Duodenal mucosa (tissue), 2 donors: ENCODE data around the gene USP15.
"Not testable (repeated sequence)": the region's sequence is repeated elsewhere in the genome, so short reads cannot be mapped to it uniquely, and the experiment has no call there.

ENCODE experiments used
- H3K27ac ChIP-seq: one replicate; pipeline ENCODE4 v1.7.0; 2013; ENCODE audit warnings: low read depth, low read length
- H3K27me3 ChIP-seq, 2 donors: one replicate each; pipeline ENCODE4 v1.7.0; 2013; ENCODE audit warnings: low read length in 2 of 2, control low read depth in 1 of 2; ENCODE audit not compliant: insufficient read depth in 2 of 2, control insufficient read depth in 1 of 2
- H3K36me3 ChIP-seq, 2 donors: one replicate each; pipeline ENCODE4 v1.7.0; 2013; ENCODE audit warnings: low read length in 2 of 2, control low read depth in 1 of 2; ENCODE audit not compliant: insufficient read depth in 2 of 2, control insufficient read depth in 1 of 2
- H3K4me1 ChIP-seq, 2 donors: one replicate each; pipeline ENCODE4 v1.7.0; 2013; ENCODE audit warnings: low read length in 2 of 2, control low read depth in 1 of 2; ENCODE audit not compliant: insufficient read depth in 2 of 2, control insufficient read depth in 1 of 2
- H3K4me3 ChIP-seq, 2 donors: one replicate each; pipeline ENCODE4 v1.7.0; 2013; ENCODE audit warnings: low read length in 2 of 2, low read depth in 1 of 2
- H3K9ac ChIP-seq, 2 donors: one replicate each; pipeline ENCODE4 v1.7.0; 2013; ENCODE audit warnings: low read length in 2 of 2, low read depth in 1 of 2
- H3K9me3 ChIP-seq, 2 donors: one replicate each; pipeline ENCODE4 v1.7.0; 2013; ENCODE audit warnings: low read length in 2 of 2, control low read depth in 1 of 2; ENCODE audit not compliant: control insufficient read depth in 1 of 2

The USP15 gene

DNA sequence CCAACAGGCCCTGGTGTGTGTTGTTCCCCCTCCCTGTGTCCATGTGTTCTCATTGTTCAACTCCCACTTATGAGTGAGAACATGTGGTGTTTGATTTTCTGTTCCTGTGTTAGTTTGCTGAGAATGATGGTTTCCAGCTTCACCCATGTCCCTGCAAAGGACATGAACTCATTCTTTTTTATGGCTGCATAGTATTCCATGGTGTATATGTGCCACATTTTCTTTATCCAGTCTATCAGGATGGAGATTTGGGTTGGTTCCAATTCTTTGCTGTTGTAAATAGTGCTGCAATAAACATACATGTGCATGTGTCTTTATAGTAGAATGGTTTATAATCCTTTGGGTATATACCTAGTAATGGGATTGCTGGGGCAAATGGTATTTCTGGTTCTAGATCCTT lies 77.4 kb downstream of the USP15 start:
- H3K4me1 ChIP-seq, H3K9me3 ChIP-seq, H3K9ac ChIP-seq, H3K4me3 ChIP-seq, H3K36me3 ChIP-seq, H3K27ac ChIP-seq, H3K27me3 ChIP-seq: not testable (repeated sequence)

DNA sequence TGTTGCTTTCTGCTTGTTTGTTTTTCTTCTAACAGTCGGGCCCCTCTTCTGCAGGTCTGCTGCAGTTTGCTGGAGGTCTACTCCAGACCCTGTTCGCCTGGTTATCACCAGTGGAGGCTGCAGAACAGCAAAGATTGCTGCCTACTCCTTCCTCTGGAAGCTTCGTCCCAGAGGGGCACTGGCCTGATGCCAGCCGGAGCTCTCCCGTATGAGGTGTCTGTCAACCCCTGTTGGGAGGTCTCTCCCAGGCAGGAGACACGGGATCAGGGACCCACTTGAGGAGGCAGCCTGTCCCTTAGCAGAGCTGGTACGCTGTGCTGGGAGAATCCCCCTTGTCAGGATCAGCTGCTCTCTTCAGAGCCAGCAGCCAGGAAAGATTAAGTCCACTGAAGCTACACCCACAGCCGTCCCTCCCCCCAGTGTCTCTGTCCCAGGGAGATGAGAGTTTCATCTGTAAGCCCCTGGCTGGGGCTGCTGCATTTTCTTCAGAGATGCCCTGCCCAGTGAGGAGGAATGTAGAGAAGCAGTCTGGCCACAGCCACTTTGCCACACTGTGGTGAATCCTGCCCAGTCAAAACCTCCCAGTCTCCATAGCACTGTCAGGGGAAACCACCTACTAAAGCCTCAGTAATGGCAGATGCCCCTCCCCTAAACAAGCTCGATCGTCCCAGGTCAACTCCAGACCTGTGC lies 82.6 kb downstream of the USP15 start:
- H3K27ac ChIP-seq, H3K27me3 ChIP-seq, H3K9ac ChIP-seq, H3K9me3 ChIP-seq, H3K4me3 ChIP-seq, H3K4me1 ChIP-seq: not testable (repeated sequence)
- H3K36me3 ChIP-seq = peaks cover 4 to 20% of the 10 kb centered on the region in 2 donors

DNA sequence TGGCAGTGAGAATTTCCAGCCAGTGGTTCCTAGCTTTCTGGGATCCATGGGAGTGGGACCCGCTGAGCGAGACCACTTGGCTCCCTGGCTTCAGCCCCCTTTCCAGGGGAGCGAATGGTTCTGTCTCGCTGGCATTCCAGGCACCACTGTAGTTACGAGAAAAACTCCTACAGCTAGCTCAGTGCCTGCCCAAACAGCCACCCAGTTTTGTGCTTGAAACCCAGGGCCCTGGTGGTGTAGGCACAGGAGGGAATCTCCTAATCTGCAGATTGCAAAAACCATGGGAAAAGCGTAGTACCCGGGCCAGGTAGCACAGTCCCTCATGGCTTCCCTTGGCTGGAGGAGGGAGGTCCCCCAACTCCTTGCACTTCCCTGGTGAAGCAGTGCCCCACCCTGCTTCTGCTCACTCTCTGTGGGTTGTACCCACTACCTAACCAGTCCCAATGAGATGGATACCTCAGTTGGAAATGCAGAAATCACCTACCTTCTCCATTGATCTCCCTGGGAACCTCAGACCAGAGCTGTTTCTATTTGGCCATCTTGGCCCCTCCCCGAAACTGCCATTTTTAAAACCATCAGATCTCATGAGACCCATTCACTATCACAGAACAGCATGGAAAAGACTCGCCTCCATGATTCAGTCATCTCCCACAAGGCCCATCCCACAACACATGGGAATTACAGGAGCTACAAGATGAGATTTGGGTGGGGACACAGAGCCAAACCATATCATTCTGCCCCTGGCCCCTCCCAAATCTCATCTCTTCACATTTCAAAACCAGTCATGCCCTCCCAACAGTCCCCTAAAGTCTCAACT lies 83.3 kb downstream of the USP15 start:
- H3K27me3 ChIP-seq, H3K4me3 ChIP-seq, H3K9me3 ChIP-seq, H3K9ac ChIP-seq, H3K4me1 ChIP-seq, H3K27ac ChIP-seq: not testable (repeated sequence)
- peaks cover 4 to 20% of the 10 kb centered on the region in 2 donors for H3K36me3 ChIP-seq

DNA sequence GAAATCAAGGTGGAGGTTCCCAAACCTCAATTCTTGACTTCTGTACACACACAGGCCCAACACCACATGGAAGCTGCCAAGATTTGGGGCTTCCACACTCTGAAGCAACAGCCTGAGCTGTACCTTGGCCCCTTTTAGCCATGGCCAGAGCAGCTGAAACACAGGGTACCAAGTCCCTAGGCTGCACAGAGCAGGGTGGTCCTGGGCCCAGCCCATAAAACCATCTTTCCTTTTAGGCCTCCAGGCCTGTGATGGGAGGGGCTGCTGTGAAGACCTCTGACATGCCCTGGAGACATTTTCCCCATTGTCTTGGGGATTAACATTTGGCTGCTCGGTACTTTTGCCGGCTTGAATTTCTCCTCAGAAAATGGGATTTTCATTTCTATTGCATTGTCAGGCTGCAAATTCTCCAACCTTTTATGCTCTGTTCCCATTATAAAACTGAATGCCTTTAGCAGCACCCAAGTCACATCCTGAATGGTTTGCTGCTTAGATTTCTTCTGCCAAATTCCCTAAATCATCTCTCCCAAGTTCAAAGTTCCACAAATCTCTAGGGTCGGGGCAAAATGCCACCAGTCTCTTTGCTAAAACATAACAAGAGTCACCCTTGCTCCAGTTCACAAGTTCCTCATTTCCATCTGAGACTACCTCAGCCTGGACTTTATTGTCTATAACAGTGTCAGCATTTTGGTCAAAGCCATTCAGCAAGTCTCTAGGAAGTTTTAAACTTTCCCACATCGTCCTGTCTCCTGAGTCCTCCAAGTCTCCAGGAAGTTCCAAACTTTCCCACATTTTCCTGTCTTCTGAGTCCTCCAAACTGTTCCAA lies 84.7 kb downstream of the USP15 start:
- H3K27ac ChIP-seq, H3K9ac ChIP-seq, H3K27me3 ChIP-seq, H3K9me3 ChIP-seq, H3K4me3 ChIP-seq, H3K4me1 ChIP-seq: not testable (repeated sequence)
- peaks cover 4 to 20% of the 10 kb centered on the region in 2 donors for H3K36me3 ChIP-seq

DNA sequence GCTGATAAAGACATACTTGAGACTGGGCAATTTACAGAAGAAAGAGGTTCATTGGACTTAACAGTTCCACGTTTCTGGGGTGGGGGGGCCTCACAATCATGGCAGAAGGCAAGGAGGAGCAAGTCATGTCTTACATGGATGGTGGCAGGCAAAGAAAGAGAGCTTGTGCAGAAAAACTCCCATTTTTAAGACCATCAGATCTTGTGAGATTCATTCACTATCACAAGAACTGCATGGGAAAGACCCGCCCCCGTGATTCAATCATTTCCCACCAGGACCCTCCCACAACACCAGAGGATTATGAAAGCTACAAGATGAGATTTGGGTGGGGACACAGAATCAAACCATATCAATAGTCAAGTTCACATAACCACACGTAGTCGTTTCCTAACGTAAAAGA lies 85.5 kb downstream of the USP15 start:
- Histone ChIP-seq H3K9me3 (peaks cover 0 to 2% of the 10 kb centered on the region in 2 donors), H3K27ac (no peak overlapping the region), H3K4me1 (no peaks in the 10 kb centered on the region), H3K4me3 (no peak overlapping the region), H3K9ac (no peak overlapping the region), H3K36me3 (peaks cover 4 to 20% of the 10 kb centered on the region in 2 donors), H3K27me3 (no peaks in the 10 kb centered on the region)

DNA sequence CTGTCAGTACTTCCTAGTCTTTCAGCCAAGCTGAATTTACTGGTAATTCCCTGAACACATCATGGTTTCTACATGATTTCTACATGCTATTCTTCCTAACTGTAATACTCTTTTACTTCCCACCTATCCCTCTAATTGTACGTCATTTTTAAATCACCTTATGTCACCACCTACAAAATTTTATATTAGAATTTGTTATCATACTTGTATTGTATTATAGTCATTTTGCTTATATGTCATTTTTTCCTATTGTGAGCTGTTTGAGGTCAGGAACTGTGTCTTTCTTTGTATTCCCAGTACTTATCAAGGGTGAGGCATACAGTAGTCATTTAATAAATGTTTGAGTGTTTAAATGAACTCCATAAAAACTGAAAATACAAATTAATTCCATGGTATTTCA lies 86.6 kb downstream of the USP15 start:
- peaks cover 4 to 20% of the 10 kb centered on the region in 2 donors for H3K36me3 ChIP-seq
- no peak overlapping the region for H3K4me3 ChIP-seq
- peaks cover 0 to 2% of the 10 kb centered on the region in 2 donors for H3K9me3 ChIP-seq
- H3K4me1 ChIP-seq = no peaks in the 10 kb centered on the region
- no peak overlapping the region for H3K9ac ChIP-seq
- H3K27ac ChIP-seq = no peak overlapping the region
- no peaks in the 10 kb centered on the region for H3K27me3 ChIP-seq

DNA sequence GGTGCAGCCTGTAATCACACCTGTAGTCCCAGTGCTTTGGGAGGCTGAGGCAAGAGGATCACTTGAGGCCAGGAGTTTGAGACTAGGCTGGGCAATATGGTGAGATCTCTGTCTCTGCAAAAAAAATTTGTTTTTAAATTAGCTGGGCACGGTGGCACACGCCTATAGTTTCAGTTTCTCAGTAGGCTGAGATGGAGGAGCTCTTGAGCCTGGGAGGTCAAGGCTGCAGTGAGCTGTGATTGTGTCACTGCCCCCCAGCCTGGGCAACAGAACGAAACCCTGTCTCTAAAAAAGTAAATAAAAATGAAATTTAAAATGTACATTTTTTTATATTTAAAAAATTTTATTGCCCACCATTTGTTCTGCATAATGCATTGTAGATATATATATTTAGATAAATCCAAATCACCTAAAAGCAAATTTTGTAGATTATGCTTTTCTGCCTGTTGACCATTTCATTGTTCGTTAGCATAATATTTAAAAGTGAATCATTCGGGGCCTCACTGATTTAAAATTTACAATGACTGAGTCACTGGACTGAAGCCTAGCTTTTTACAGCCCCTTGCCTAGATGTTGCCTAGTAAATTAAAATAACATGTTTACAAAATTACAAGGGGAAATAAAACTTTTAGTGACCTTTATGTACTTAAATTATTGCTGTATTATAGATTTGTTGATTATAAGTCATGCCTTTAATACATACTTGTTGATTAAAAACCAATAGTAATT lies 87.9 kb downstream of the USP15 start:
- Histone ChIP-seq H3K36me3 (peaks cover 2 to 15% of the 10 kb centered on the region in 2 donors), H3K27me3 (no peaks in the 10 kb centered on the region), H3K4me1 (no peaks in the 10 kb centered on the region), H3K9me3 (peaks cover 0 to 2% of the 10 kb centered on the region in 2 donors), H3K9ac (no peak overlapping the region), H3K27ac (no peak overlapping the region), H3K4me3 (no peak overlapping the region)

DNA sequence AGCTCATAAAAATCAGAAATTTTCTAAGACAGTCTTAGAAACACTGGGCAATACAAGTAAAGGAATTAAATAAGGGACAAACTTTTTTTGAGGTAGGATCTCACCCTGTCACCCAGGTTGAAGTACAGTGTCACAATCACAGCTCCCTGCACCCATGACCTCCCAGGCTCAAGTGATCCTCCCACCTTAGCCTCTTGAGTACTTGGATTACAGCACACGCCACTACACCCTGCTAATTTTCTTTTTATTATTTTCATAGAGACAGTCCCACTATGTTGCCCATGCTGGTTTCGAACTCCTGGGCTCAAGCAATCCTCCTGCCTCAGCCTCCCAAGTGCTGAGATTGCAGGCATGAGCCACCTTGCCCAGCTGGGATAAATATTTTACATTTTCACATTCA lies 90.3 kb downstream of the USP15 start:
- Histone ChIP-seq H3K9ac (no peak overlapping the region), H3K4me1 (no peaks in the 10 kb centered on the region), H3K9me3 (no peaks in the 10 kb centered on the region), H3K4me3 (no peak overlapping the region), H3K36me3 (peaks cover 2 to 3% of the 10 kb centered on the region in 2 donors), H3K27me3 (no peaks in the 10 kb centered on the region), H3K27ac (no peak overlapping the region)

DNA sequence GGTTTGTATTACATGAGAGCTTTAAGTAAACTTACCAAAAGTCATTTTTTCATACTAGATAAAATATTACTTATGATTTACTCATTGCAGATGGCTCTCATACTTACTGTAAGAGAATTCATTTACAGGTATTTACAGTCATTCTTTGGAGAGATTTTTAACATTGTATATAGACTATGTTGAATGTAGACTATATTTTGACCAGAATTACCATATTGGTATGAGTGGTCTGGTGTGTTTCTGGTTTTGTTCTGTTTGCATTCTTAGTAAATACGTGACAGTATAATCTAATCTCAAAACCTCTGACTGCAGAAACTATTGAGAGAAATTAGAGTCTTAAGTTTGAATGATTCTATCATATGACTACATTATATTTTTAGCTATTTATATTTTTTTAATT lies 91.1 kb downstream of the USP15 start:
- no peak overlapping the region for H3K27ac ChIP-seq

More for the DNA sequence above, 91.1 kb downstream of the USP15 start:
- peaks cover 2 to 3% of the 10 kb centered on the region in 2 donors for H3K36me3 ChIP-seq
- no peaks in the 10 kb centered on the region for H3K9me3 ChIP-seq
- H3K4me1 ChIP-seq = no peaks in the 10 kb centered on the region
- H3K4me3 ChIP-seq = no peak overlapping the region
- no peaks in the 10 kb centered on the region for H3K27me3 ChIP-seq
- H3K9ac ChIP-seq = no peak overlapping the region
